Liver (tissue), 9 donors: ENCODE measurements around the gene MRPL24. TPM values are rescaled to one million over a fixed set of nuclear protein-coding genes. Genes with fewer than 3 reads are reported as not detected.

Experiments
- DNase-seq: peaks from one replicate; pipeline ENCODE4 v3.0.0-alpha.2; 2017; ENCODE audit warnings: low spot score
- H3K27ac ChIP-seq, 2 donors: one replicate each; pipeline ENCODE4 v1.7.0; 2013; ENCODE audit warnings: inconsistent platforms in 2 of 2, low read length in 2 of 2, control low read depth in 1 of 2, low read depth in 1 of 2, mild to moderate bottlenecking in 1 of 2
- H3K27me3 ChIP-seq, 4 donors: one replicate each; pipeline versions ENCODE4 v1.6.1 to v1.7.0; 2013; ENCODE audit warnings: low read length in 3 of 4, inconsistent platforms in 1 of 4, mild to moderate bottlenecking in 1 of 4, moderate library complexity in 1 of 4; ENCODE audit not compliant: control insufficient read depth in 4 of 4, insufficient read depth in 4 of 4
- H3K36me3 ChIP-seq, 4 donors: one replicate each; pipeline versions ENCODE4 v1.6.1 to v1.7.0; 2013; ENCODE audit warnings: low read length in 3 of 4, mild to moderate bottlenecking in 3 of 4, low read depth in 1 of 4, moderate library complexity in 1 of 4; ENCODE audit not compliant: control insufficient read depth in 4 of 4, insufficient read depth in 3 of 4
- H3K4me1 ChIP-seq, 4 donors: one replicate each; pipeline versions ENCODE4 v1.6.1 to v1.7.0; 2013; ENCODE audit warnings: low read length in 3 of 4, mild to moderate bottlenecking in 3 of 4, moderate library complexity in 1 of 4; ENCODE audit not compliant: control insufficient read depth in 4 of 4, insufficient read depth in 4 of 4
- H3K4me3 ChIP-seq, 3 donors: one replicate each; pipeline versions ENCODE4 v1.6.1 to v1.7.0; 2013; ENCODE audit warnings: low read length in 3 of 3, control low read depth in 1 of 3, low read depth in 1 of 3, mild to moderate bottlenecking in 1 of 3
- H3K9ac ChIP-seq, 2 donors: one replicate each; pipeline ENCODE4 v1.7.0; 2013; ENCODE audit warnings: low read length in 2 of 2, mild to moderate bottlenecking in 2 of 2, moderate library complexity in 2 of 2, control low read depth in 1 of 2, low read depth in 1 of 2
- H3K9me3 ChIP-seq, 4 donors: one replicate each; pipeline versions ENCODE4 v1.6.1 to v1.7.0; 2013; ENCODE audit warnings: low read length in 3 of 4; ENCODE audit not compliant: control insufficient read depth in 4 of 4
- ATF3 ChIP-seq: IDR thresholded peaks from 2 replicates; pipeline ENCODE4 v1.6.1; 2016; ENCODE audit warnings: antibody characterized with exemption
- CTCF ChIP-seq: fragments of 150-350 bp; IDR thresholded peaks from 2 replicates; pipeline ENCODE4 v1.5.1; 2017; ENCODE audit warnings: improper control_type of control experiment, low read depth, low read length; ENCODE audit not compliant: missing input control
- EGR1 ChIP-seq, 2 donors: IDR thresholded peaks; 2 replicates each; pipeline ENCODE4 v1.6.1; 2016 to 2018; ENCODE audit warnings: antibody characterized with exemption in 2 of 2, low read depth in 2 of 2
- FOXA1 ChIP-seq: IDR thresholded peaks from 2 replicates; pipeline ENCODE4 v1.6.1; 2016; ENCODE audit warnings: antibody characterized with exemption
- FOXA2 ChIP-seq: IDR thresholded peaks from 2 replicates; pipeline ENCODE4 v1.6.1; 2016; ENCODE audit warnings: antibody characterized with exemption
- GABPA ChIP-seq, 2 donors: IDR thresholded peaks in 1 of 2; conservative IDR thresholded peaks in 1 of 2; 2 replicates each; pipeline ENCODE4 v1.6.1; 2016; ENCODE audit warnings: antibody characterized with exemption in 2 of 2, mild to moderate bottlenecking in 1 of 2, moderate library complexity in 1 of 2
- HNF4A ChIP-seq, 2 donors: conservative IDR thresholded peaks; 2 replicates each; pipeline ENCODE4 v1.6.1; 2016; ENCODE audit warnings: antibody characterized with exemption in 2 of 2, mild to moderate bottlenecking in 2 of 2
- HNF4G ChIP-seq: IDR thresholded peaks from 2 replicates; pipeline ENCODE4 v1.6.1; 2016; ENCODE audit warnings: antibody characterized with exemption
- JUND ChIP-seq, 2 donors: IDR thresholded peaks; 2 replicates each; pipeline ENCODE4 v1.6.1; 2016; ENCODE audit warnings: antibody characterized with exemption in 2 of 2
- MAX ChIP-seq: IDR thresholded peaks from 2 replicates; pipeline ENCODE4 v1.6.1; 2016; ENCODE audit warnings: antibody characterized with exemption
- NR2F2 ChIP-seq: IDR thresholded peaks from 2 replicates; pipeline ENCODE4 v1.6.1; 2016; ENCODE audit warnings: antibody characterized with exemption
- RAD21 ChIP-seq, 2 donors: IDR thresholded peaks; 2 replicates each; pipeline ENCODE4 v1.6.1; 2016; ENCODE audit warnings: antibody characterized with exemption in 2 of 2, mild to moderate bottlenecking in 2 of 2
- REST ChIP-seq: IDR thresholded peaks from 2 replicates; pipeline ENCODE4 v1.6.1; 2016; ENCODE audit warnings: antibody characterized with exemption, mild to moderate bottlenecking
- RXRA ChIP-seq, 2 donors: IDR thresholded peaks; 2 replicates each; pipeline ENCODE4 v1.6.1; 2017 to 2018; ENCODE audit warnings: antibody characterized with exemption in 2 of 2, mild to moderate bottlenecking in 1 of 2
- SP1 ChIP-seq: IDR thresholded peaks from 2 replicates; pipeline ENCODE4 v1.6.1; 2018; ENCODE audit warnings: antibody characterized with exemption, mild to moderate bottlenecking
- TAF1 ChIP-seq: conservative IDR thresholded peaks from 2 replicates; pipeline ENCODE4 v1.6.1; 2016; ENCODE audit warnings: antibody characterized with exemption, mild to moderate bottlenecking
- YY1 ChIP-seq: IDR thresholded peaks from 2 replicates; pipeline ENCODE4 v1.6.1; 2016; ENCODE audit warnings: antibody characterized with exemption, mild to moderate bottlenecking
- ZBTB33 ChIP-seq: IDR thresholded peaks from 2 replicates; pipeline ENCODE4 v1.6.1; 2016; ENCODE audit warnings: antibody characterized with exemption
- WGBS: extraction: QIAGEN DNeasy Blood & Tissue Kit; methylation state at CpG from one replicate; pipeline ENCODE4 v1.1.7; 2013; 5-methylcytosine and 5-hydroxymethylcytosine counted together
- polyA plus RNA-seq, 2 donors: library from polyadenylated mRNA; stranded (reverse) in 1 of 2; unstranded in 1 of 2; fragments of 200-250 nt in 1 of 2; fragments of >200 nt in 1 of 2; fragmentation: Nextera tagmentation in 1 of 2; extraction: Ambion mirVana in 1 of 2; gene quantifications; one replicate each; pipeline versions ENCODE4 v1.2.1 to v1.2.3, GENCODE V29; 2013 to 2015
- total RNA-seq, 2 donors: library from RNA; depleted of rRNA; stranded (reverse); fragments of >200 nt; gene quantifications; one replicate each; pipeline ENCODE4 v1.2.3, GENCODE V29; 2014
- donor health status: healthy.
- donor health status: healthy.
- donor health status: healthy.
- donor health status: healthy.
- donor health status: healthy.

Gene MRPL24
- total and polyA plus RNA-seq, 4 donors: 26.2 to 123 (median 61.1) TPM

GRCh38 chr1:156692441-156692924, 48.4 kb downstream of the MRPL24 start:
- 12% methylated on average over 13 of the region's 13 CpGs for WGBS
- Histone ChIP-seq H3K27ac (no peak overlapping the region), H3K36me3 (no peaks in the 10 kb centered on the region), H3K9ac (no peak overlapping the region), H3K9me3 (no peaks in the 10 kb centered on the region), H3K4me3 (no peak overlapping the region), H3K4me1 (peaks cover 0 to 5% (median 3%) of the 10 kb centered on the region in 4 donors), H3K27me3 (peaks cover 0 to 2% (median under 1%) of the 10 kb centered on the region in 4 donors)
- no peak for TF ChIP-seq HNF4A (conservative IDR thresholded peaks at IDR 0.05)
- TF ChIP-seq CTCF: no peak
- TF ChIP-seq RXRA (IDR thresholded peaks at IDR 0.05): no peak
- no peak for TF ChIP-seq ZBTB33
- TF ChIP-seq FOXA2: no peak
- TF ChIP-seq REST: no peak
- TF ChIP-seq NR2F2: no peak
- no peak for TF ChIP-seq SP1
- no peak for TF ChIP-seq YY1
- TF ChIP-seq HNF4G: no peak
- no peak for TF ChIP-seq GABPA (IDR thresholded peaks at IDR 0.05 in 1 of 2, conservative IDR thresholded peaks at IDR 0.05 in 1 of 2)
- TF ChIP-seq FOXA1: no peak
- TF ChIP-seq MAX: no peak
- no peak for TF ChIP-seq ATF3
- TF ChIP-seq RAD21 (IDR thresholded peaks at IDR 0.05): no peak
- TF ChIP-seq TAF1: no peak
- TF ChIP-seq EGR1 (IDR thresholded peaks at IDR 0.05; ENCODE audit: low read depth in 2 of 2): no peak
- TF ChIP-seq JUND (IDR thresholded peaks at IDR 0.05): no peak
- DNase-seq: no peak
